ENCODE data around the gene SRBD1. TPM values are rescaled to one million over a fixed set of nuclear protein-coding genes. Genes with fewer than 3 reads are reported as not detected.

The SRBD1 gene
- total and polyA plus RNA-seq, 2 experiments from 2014 or later = 8.1 to 19.2 TPM

- Histone ChIP-seq H3K4me1 (ENCODE audit: insufficient read depth) (no peaks in the 10 kb centered on the region), H3K27ac (no peak overlapping the region), H3K4me2 (ENCODE audit: unreplicated experiment) (no peak overlapping the region), H3K4me3 (no peak overlapping the region), H2AFZ (no peak overlapping the region), H4K20me1 (ENCODE audit: insufficient read depth) (no peaks in the 10 kb centered on the region), H3K9me3 (ENCODE audit: low read depth) (no peaks in the 10 kb centered on the region), H3K9ac (no peak overlapping the region), H3K36me3 (ENCODE audit: low read depth) (peaks cover 11% of the 10 kb centered on the region), H3K27me3 (replicated peaks; ENCODE audit: insufficient read depth) (no peaks in the 10 kb centered on the region), H3F3A (ENCODE audit: insufficient read depth) (no peaks in the 10 kb centered on the region), H3K79me2 (ENCODE audit: insufficient read depth) (no peaks in the 10 kb centered on the region), H3K9me2 (ENCODE audit: insufficient read depth) (no peaks in the 10 kb centered on the region)
- DNase-seq = no peak
- in situ Hi-C loops (cut with MboI) = no loop called here
- TF ChIP-seq EZH2phosphoT487 (IDR thresholded peaks at IDR 0.05; ENCODE audit: insufficient read depth, low read depth) (no peak), EZH2 (IDR thresholded peaks at IDR 0.05; ENCODE audit: insufficient read depth, poor library complexity, severe bottlenecking) (no peak)
These were observed 65.1 kb downstream of the SRBD1 start for GRCh38 chr2:45545943-45546342.

DNA sequence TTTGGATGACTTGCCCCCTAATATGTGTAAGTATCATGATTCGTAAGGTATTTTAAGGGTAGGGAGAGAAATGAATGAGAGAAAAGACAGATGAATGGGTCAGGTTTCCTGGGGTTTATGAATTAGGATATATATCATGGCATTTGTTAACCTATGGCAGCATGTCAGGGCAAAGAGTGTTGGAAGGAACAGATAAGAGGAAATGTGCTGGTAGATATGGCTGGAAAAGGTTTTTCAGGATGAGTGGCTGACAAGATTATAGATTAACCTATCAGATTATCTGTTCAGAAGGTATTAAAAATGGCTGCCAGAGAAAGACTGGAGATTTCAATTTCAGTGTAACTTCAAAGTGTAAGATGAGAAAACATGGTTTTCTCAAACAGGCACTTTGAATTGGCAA lies 67.8 kb downstream of the SRBD1 start:
- Histone ChIP-seq H2AFZ (no peak overlapping the region), H3K4me1 (ENCODE audit: insufficient read depth) (no peaks in the 10 kb centered on the region), H4K20me1 (ENCODE audit: insufficient read depth) (no peaks in the 10 kb centered on the region), H3K79me2 (ENCODE audit: insufficient read depth) (no peaks in the 10 kb centered on the region), H3F3A (ENCODE audit: insufficient read depth) (no peaks in the 10 kb centered on the region), H3K4me2 (ENCODE audit: unreplicated experiment) (no peak overlapping the region), H3K9me2 (ENCODE audit: insufficient read depth) (no peaks in the 10 kb centered on the region), H3K27ac (no peak overlapping the region), H3K9me3 (ENCODE audit: low read depth) (no peaks in the 10 kb centered on the region), H3K4me3 (no peak overlapping the region), H3K27me3 (replicated peaks; ENCODE audit: insufficient read depth) (no peaks in the 10 kb centered on the region), H3K9ac (no peak overlapping the region), H3K36me3 (ENCODE audit: low read depth) (peaks cover 11% of the 10 kb centered on the region)
- in situ Hi-C loops (cut with MboI) = no loop called here
- TF ChIP-seq EZH2phosphoT487 (IDR thresholded peaks at IDR 0.05; ENCODE audit: insufficient read depth, low read depth) (no peak), EZH2 (IDR thresholded peaks at IDR 0.05; ENCODE audit: insufficient read depth, poor library complexity, severe bottlenecking) (no peak)
- WGBS, 2 experiments (ENCODE audit: low coverage in 1 of 2, low lambda C conversion rate in 2 of 2, missing lambda C conversion rate in 2 of 2) = 96 to 97% methylated on average over 1 of the region's 1 CpG
- DNase-seq = no peak

DNA sequence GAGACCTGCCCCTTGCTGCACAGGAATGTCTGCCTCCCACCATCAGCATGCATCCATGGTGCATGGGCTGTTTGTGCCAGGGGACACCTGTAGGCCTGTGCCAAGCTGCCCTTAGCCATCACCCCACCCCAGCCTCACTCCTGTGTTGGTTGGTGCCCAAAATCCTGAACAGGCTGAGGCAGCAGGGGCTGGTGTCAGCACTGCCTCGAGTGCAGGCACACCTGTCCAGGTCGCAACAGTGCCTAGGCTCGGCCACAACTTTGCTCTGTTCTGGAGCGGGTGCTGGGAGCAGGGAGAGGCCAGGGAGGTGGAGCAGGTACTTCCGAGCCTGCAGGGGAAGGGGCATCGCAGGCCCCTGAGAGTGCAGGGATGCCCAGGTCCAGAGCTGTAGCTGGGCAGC lies 69.1 kb downstream of the SRBD1 start:
- DNase-seq = no peak
- H3K79me2 ChIP-seq (ENCODE audit: insufficient read depth) = no peaks in the 10 kb centered on the region
- H3K9me2 ChIP-seq (ENCODE audit: insufficient read depth) = no peaks in the 10 kb centered on the region
- H3K4me1 ChIP-seq (ENCODE audit: insufficient read depth) = no peaks in the 10 kb centered on the region
- no peaks in the 10 kb centered on the region for H3F3A ChIP-seq (ENCODE audit: insufficient read depth)
- H3K36me3 ChIP-seq (ENCODE audit: low read depth) = peaks cover 11% of the 10 kb centered on the region
- H3K4me2 ChIP-seq (ENCODE audit: unreplicated experiment) = no peak overlapping the region
- H3K9ac ChIP-seq = no peak overlapping the region
- H3K9me3 ChIP-seq (ENCODE audit: low read depth) = no peaks in the 10 kb centered on the region
- H4K20me1 ChIP-seq (ENCODE audit: insufficient read depth) = no peaks in the 10 kb centered on the region
- no peaks in the 10 kb centered on the region for H3K27me3 ChIP-seq (replicated peaks; ENCODE audit: insufficient read depth)
- WGBS, 2 experiments (ENCODE audit: low coverage in 1 of 2, low lambda C conversion rate in 2 of 2, missing lambda C conversion rate in 2 of 2) = 98% methylated on average over 6 of the region's 6 CpGs
- TF ChIP-seq EZH2phosphoT487 (IDR thresholded peaks at IDR 0.05; ENCODE audit: insufficient read depth, low read depth) (no peak), EZH2 (IDR thresholded peaks at IDR 0.05; ENCODE audit: insufficient read depth, poor library complexity, severe bottlenecking) (no peak)
- H2AFZ ChIP-seq = no peak overlapping the region
- H3K27ac ChIP-seq = no peak overlapping the region
- in situ Hi-C loops (cut with MboI) = no loop called here
- no peak overlapping the region for H3K4me3 ChIP-seq

DNA sequence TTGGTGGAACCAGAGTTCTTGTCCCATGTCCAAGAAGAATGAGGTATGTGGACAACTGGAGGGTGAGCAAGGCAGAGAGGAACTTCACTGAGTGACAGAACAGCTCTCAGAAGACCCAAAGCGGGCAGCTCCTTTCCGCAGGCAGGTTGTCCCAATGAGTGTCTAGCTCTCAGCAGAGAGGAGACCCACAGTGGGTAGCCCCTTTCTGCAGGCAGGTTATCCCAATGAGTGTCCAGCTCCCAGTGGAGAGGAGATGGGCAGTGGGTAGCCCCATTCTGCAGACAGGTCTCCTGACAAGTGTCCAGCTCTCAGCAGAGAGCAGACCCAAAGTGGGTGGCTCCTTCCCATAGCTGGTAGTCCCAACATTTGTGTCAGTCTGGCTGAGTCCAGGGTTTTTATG lies 69.6 kb downstream of the SRBD1 start:
- no peak for DNase-seq
- no peak for TF ChIP-seq EZH2phosphoT487 (IDR thresholded peaks at IDR 0.05; ENCODE audit: insufficient read depth, low read depth)
- TF ChIP-seq EZH2 (IDR thresholded peaks at IDR 0.05; ENCODE audit: insufficient read depth, poor library complexity, severe bottlenecking) = no peak
- Histone ChIP-seq H3K9me2 (ENCODE audit: insufficient read depth) (no peaks in the 10 kb centered on the region), H2AFZ (no peak overlapping the region), H3K79me2 (ENCODE audit: insufficient read depth) (no peaks in the 10 kb centered on the region), H3K9me3 (ENCODE audit: low read depth) (no peaks in the 10 kb centered on the region), H3K27ac (no peak overlapping the region), H3K4me2 (ENCODE audit: unreplicated experiment) (no peak overlapping the region), H3K4me3 (no peak overlapping the region), H3K36me3 (ENCODE audit: low read depth) (peaks cover 11% of the 10 kb centered on the region), H3F3A (ENCODE audit: insufficient read depth) (no peaks in the 10 kb centered on the region), H3K4me1 (ENCODE audit: insufficient read depth) (no peaks in the 10 kb centered on the region), H4K20me1 (ENCODE audit: insufficient read depth) (no peaks in the 10 kb centered on the region), H3K9ac (no peak overlapping the region), H3K27me3 (replicated peaks; ENCODE audit: insufficient read depth) (no peaks in the 10 kb centered on the region)
- WGBS, 2 experiments (ENCODE audit: low coverage in 1 of 2, low lambda C conversion rate in 2 of 2, missing lambda C conversion rate in 2 of 2) = 100% methylated on average over 2 of the region's 2 CpGs
- in situ Hi-C loops (cut with MboI) = no loop called here

DNA sequence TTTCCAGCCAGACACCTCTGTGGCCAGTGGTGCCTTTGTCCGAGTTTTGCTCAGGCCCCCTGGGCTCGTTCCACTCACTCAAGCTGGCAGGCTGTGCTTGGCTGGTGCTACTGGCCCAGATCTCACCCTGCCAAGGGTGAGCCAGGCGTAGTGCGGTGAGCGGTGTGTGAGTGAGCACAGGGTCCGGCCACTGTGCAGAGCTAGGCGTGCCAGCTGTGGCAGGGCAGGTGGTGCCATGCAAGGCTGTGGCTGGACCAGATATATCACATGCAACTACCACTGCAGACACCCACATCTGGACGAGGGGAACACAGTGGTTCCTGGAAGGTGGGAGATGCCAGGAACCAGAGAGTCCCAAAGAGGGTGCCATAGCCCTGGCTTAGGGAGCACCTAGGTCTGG lies 70.1 kb downstream of the SRBD1 start:
- no peaks in the 10 kb centered on the region for H3K27me3 ChIP-seq (replicated peaks; ENCODE audit: insufficient read depth)
- no peaks in the 10 kb centered on the region for H3K4me1 ChIP-seq (ENCODE audit: insufficient read depth)
- no peak overlapping the region for H2AFZ ChIP-seq
- no peak overlapping the region for H3K27ac ChIP-seq
- no peak overlapping the region for H3K9ac ChIP-seq
- TF ChIP-seq EZH2 (IDR thresholded peaks at IDR 0.05; ENCODE audit: insufficient read depth, poor library complexity, severe bottlenecking) (no peak), EZH2phosphoT487 (IDR thresholded peaks at IDR 0.05; ENCODE audit: insufficient read depth, low read depth) (no peak)
- no peak overlapping the region for H3K4me2 ChIP-seq (ENCODE audit: unreplicated experiment)
- no peaks in the 10 kb centered on the region for H3K9me3 ChIP-seq (ENCODE audit: low read depth)
- no peaks in the 10 kb centered on the region for H3F3A ChIP-seq (ENCODE audit: insufficient read depth)
- H3K79me2 ChIP-seq (ENCODE audit: insufficient read depth) = no peaks in the 10 kb centered on the region
- peaks cover 10% of the 10 kb centered on the region for H3K36me3 ChIP-seq (ENCODE audit: low read depth)
- H3K9me2 ChIP-seq (ENCODE audit: insufficient read depth) = no peaks in the 10 kb centered on the region
- DNase-seq = no peak
- H3K4me3 ChIP-seq = no peak overlapping the region
- no peaks in the 10 kb centered on the region for H4K20me1 ChIP-seq (ENCODE audit: insufficient read depth)
- in situ Hi-C loops (cut with MboI) = no loop called here
- WGBS, 2 experiments (ENCODE audit: low coverage in 1 of 2, low lambda C conversion rate in 2 of 2, missing lambda C conversion rate in 2 of 2) = 94 to 98% methylated on average over 8 of the region's 8 CpGs
